ENCODE data around the gene SMIM24.

- TF ChIP-seq CTCF (IDR thresholded peaks at IDR 0.05) (no peak), ZFX (IDR thresholded peaks at IDR 0.05; ENCODE audit: borderline replicate concordance) (no peak)
Measured at GRCh38 chr19:3433805-3434540, 46.4 kb downstream of the SMIM24 start.
